ENCODE results near the gene TRMT112. TPM values are rescaled to one million over a fixed set of nuclear protein-coding genes. Genes with fewer than 3 reads are reported as not detected.

The TRMT112 gene
- total RNA-seq, 1 donor from 2014 or later = 257 TPM

- H3K36me3 ChIP-seq = no peaks in the 10 kb centered on the region
- H3K4me1 ChIP-seq = no peaks in the 10 kb centered on the region
- H4K20me1 ChIP-seq (ENCODE audit: low read depth) = peaks cover 3% of the 10 kb centered on the region
- H3K4me2 ChIP-seq = no peak overlapping the region
- TF ChIP-seq EZH2phosphoT487 (IDR thresholded peaks at IDR 0.05) (no peak), CTCF (IDR thresholded peaks at IDR 0.05) (no peak), EZH2 (IDR thresholded peaks at IDR 0.05) (no peak)
- no peak overlapping the region for H3K27ac ChIP-seq
- no peak overlapping the region for H3K4me3 Mint-ChIP-seq
- no peak overlapping the region for H3K4me3 ChIP-seq
- no peak overlapping the region for H2AFZ ChIP-seq (replicated peaks)
- no peaks in the 10 kb centered on the region for H3K79me2 ChIP-seq (ENCODE audit: low read depth)
- peaks cover 27% of the 10 kb centered on the region for H3K36me3 Mint-ChIP-seq
- H3F3A ChIP-seq (ENCODE audit: low read depth) = no peaks in the 10 kb centered on the region
- no peak overlapping the region for H3K27ac Mint-ChIP-seq
- no peaks in the 10 kb centered on the region for H3K9me3 ChIP-seq (ENCODE audit: low read depth)
- H3K27me3 ChIP-seq = no peaks in the 10 kb centered on the region
- no peak for DNase-seq (ENCODE audit: low spot score)
- peaks cover 8% of the 10 kb centered on the region for H3K27me3 Mint-ChIP-seq (ENCODE audit: insufficient read depth, low read depth)
- no peaks in the 10 kb centered on the region for H3K9me3 Mint-ChIP-seq
- no peak overlapping the region for H3K9ac ChIP-seq
- H3K4me1 Mint-ChIP-seq = peaks cover 5% of the 10 kb centered on the region
Measured at GRCh38 chr11:64364435-64364834, 47.1 kb upstream of the TRMT112 start.

- Histone ChIP-seq H3K36me3 (no peaks in the 10 kb centered on the region), H3F3A (ENCODE audit: low read depth) (no peaks in the 10 kb centered on the region), H3K9ac (no peak overlapping the region), H3K4me1 (peaks cover 8% of the 10 kb centered on the region), H3K9me3 (ENCODE audit: low read depth) (no peaks in the 10 kb centered on the region), H3K4me3 (no peak overlapping the region), H3K27ac (no peak overlapping the region), H4K20me1 (ENCODE audit: low read depth) (peaks cover 3% of the 10 kb centered on the region), H3K4me2 (no peak overlapping the region), H3K27me3 (no peaks in the 10 kb centered on the region), H2AFZ (replicated peaks) (no peak overlapping the region), H3K79me2 (ENCODE audit: low read depth) (no peaks in the 10 kb centered on the region)
- Mint-ChIP-seq H3K27ac (no peak overlapping the region), H3K36me3 (peaks cover 20% of the 10 kb centered on the region), H3K27me3 (ENCODE audit: insufficient read depth, low read depth) (peaks cover 8% of the 10 kb centered on the region), H3K9me3 (no peaks in the 10 kb centered on the region), H3K4me1 (peaks cover 8% of the 10 kb centered on the region), H3K4me3 (no peak overlapping the region)
- TF ChIP-seq CTCF (IDR thresholded peaks at IDR 0.05) (no peak), EZH2 (IDR thresholded peaks at IDR 0.05) (no peak), EZH2phosphoT487 (IDR thresholded peaks at IDR 0.05) (no peak)
- no peak for DNase-seq (ENCODE audit: low spot score)
Measured at GRCh38 chr11:64362339-64362738, 45.0 kb upstream of the TRMT112 start.

- Histone ChIP-seq H2AFZ (replicated peaks) (no peak overlapping the region), H3K4me1 (peaks cover 13% of the 10 kb centered on the region), H3K27ac (no peak overlapping the region), H3K79me2 (ENCODE audit: low read depth) (no peaks in the 10 kb centered on the region), H3K36me3 (no peaks in the 10 kb centered on the region), H3K9me3 (ENCODE audit: low read depth) (no peaks in the 10 kb centered on the region), H3F3A (ENCODE audit: low read depth) (peaks cover 3% of the 10 kb centered on the region), H4K20me1 (ENCODE audit: low read depth) (peaks cover 3% of the 10 kb centered on the region), H3K4me2 (no peak overlapping the region), H3K9ac (no peak overlapping the region), H3K27me3 (no peaks in the 10 kb centered on the region), H3K4me3 (no peak overlapping the region)
- Mint-ChIP-seq H3K36me3 (peaks cover 18% of the 10 kb centered on the region), H3K27ac (no peak overlapping the region), H3K4me1 (peaks cover 9% of the 10 kb centered on the region), H3K27me3 (ENCODE audit: insufficient read depth, low read depth) (peaks cover 8% of the 10 kb centered on the region), H3K4me3 (no peak overlapping the region), H3K9me3 (no peaks in the 10 kb centered on the region)
- DNase-seq (ENCODE audit: low spot score) = no peak
- no peak for TF ChIP-seq CTCF (IDR thresholded peaks at IDR 0.05)
Measured at GRCh38 chr11:64361659-64362058, 44.3 kb upstream of the TRMT112 start.
